Measurements from ENCODE around the gene GCC2. TPM values are rescaled to one million over a fixed set of nuclear protein-coding genes. Genes with fewer than 3 reads are reported as not detected.
"Not testable (repeated sequence)": the region's sequence is repeated elsewhere in the genome, so short reads cannot be mapped to it uniquely, and the experiment has no call there.

The GCC2 gene
- total RNA-seq, 2 experiments from 2014 or later: 39.0 to 44.1 TPM

- Mint-ChIP-seq H3K36me3 (ENCODE audit: low read depth) (no peaks in the 10 kb centered on the region), H3K4me1 (ENCODE audit: low read depth) (no peaks in the 10 kb centered on the region), H3K4me3 (no peak overlapping the region), H3K27ac (no peak overlapping the region), H3K27me3 (peaks cover 8% of the 10 kb centered on the region), H3K9me3 (no peaks in the 10 kb centered on the region)
- intact Hi-C loops (cut with micrococcal nuclease): no loop called here
- DNase-seq (no peak), ATAC-seq (no peak)
- TF ChIP-seq CTCF (IDR thresholded peaks at IDR 0.05): no peak
- CTCF ChIA-PET: no interaction called here
- POLR2A ChIA-PET: no interaction called here
These were observed 25.9 kb upstream of the GCC2 start for GRCh38 chr2:108423067-108423466.

- Mint-ChIP-seq H3K4me3 (no peak overlapping the region), H3K4me1 (ENCODE audit: low read depth) (no peaks in the 10 kb centered on the region), H3K9me3 (no peaks in the 10 kb centered on the region), H3K36me3 (ENCODE audit: low read depth) (no peaks in the 10 kb centered on the region), H3K27me3 (peaks cover 8% of the 10 kb centered on the region), H3K27ac (no peak overlapping the region)
- POLR2A ChIA-PET: no interaction called here
- ATAC-seq (no peak), DNase-seq (no peak)
- TF ChIP-seq CTCF (IDR thresholded peaks at IDR 0.05): no peak
- intact Hi-C loops (cut with micrococcal nuclease): no loop called here
- CTCF ChIA-PET: no interaction called here
These were observed 25.3 kb upstream of the GCC2 start for GRCh38 chr2:108423502-108424251.

GRCh38 chr2:108428286-108429009 is 20.6 kb upstream of the GCC2 start:
- no peaks in the 10 kb centered on the region for H3K9me3 Mint-ChIP-seq
- no peak for DNase-seq
- H3K27ac Mint-ChIP-seq: no peak overlapping the region
- H3K4me1 Mint-ChIP-seq (ENCODE audit: low read depth): no peaks in the 10 kb centered on the region
- no peak overlapping the region for H3K4me3 Mint-ChIP-seq
- POLR2A ChIA-PET: no interaction called here
- CTCF ChIA-PET: no interaction called here
- no peak for TF ChIP-seq CTCF (IDR thresholded peaks at IDR 0.05)
- H3K36me3 Mint-ChIP-seq (ENCODE audit: low read depth): no peaks in the 10 kb centered on the region
- H3K27me3 Mint-ChIP-seq: peaks cover 2% of the 10 kb centered on the region
- ATAC-seq: no peak
- intact Hi-C loops (cut with micrococcal nuclease): no loop called here

GRCh38 chr2:108435578-108435977 is 13.4 kb upstream of the GCC2 start:
- H3K9me3 Mint-ChIP-seq; H3K27me3 Mint-ChIP-seq; intact Hi-C loops (cut with micrococcal nuclease); H3K4me3 Mint-ChIP-seq; ATAC-seq; H3K27ac Mint-ChIP-seq; CTCF ChIA-PET; H3K36me3 Mint-ChIP-seq (ENCODE audit: low read depth); DNase-seq; POLR2A ChIA-PET: not testable (repeated sequence)
- H3K4me1 Mint-ChIP-seq (ENCODE audit: low read depth): peaks cover 15% of the 10 kb centered on the region

GRCh38 chr2:108436976-108437375 is 12.0 kb upstream of the GCC2 start:
- CTCF ChIA-PET: no interaction called here
- Mint-ChIP-seq H3K36me3 (ENCODE audit: low read depth) (no peaks in the 10 kb centered on the region), H3K9me3 (no peaks in the 10 kb centered on the region), H3K4me3 (peak overlapping the region; percentile 31), H3K27ac (peak overlapping the region; percentile 88), H3K27me3 (no peaks in the 10 kb centered on the region), H3K4me1 (ENCODE audit: low read depth) (peaks cover 15% of the 10 kb centered on the region)
- DNase-seq (no peak), ATAC-seq (peak; percentile 65)
- intact Hi-C loops (cut with micrococcal nuclease): no loop called here
- no peak for TF ChIP-seq CTCF (IDR thresholded peaks at IDR 0.05)
- POLR2A ChIA-PET: interaction anchor here (1.7 kb wide), 1 partner anchor 12 kb away, joined by 4 read pairs; the partner anchor contains the start of gene GCC2

Measured in activated CD8-positive, alpha-beta T cell treated with anti-CD3 and anti-CD28 coated beads for 36 hours (primary cell).